GM10847 (cell line): Measurements from ENCODE around the gene CTNS.

Experiments
- POLR2A ChIP-seq: IDR thresholded peaks from 2 replicates; pipeline ENCODE4 v1.6.1; 2011; ENCODE audit not compliant: insufficient read length; ENCODE audit errors: extremely low read depth

Gene CTNS

GRCh38 chr17:3663102-3664011, 26.8 kb downstream of the CTNS start:
- no peak for TF ChIP-seq POLR2A

GRCh38 chr17:3665834-3666233, 29.3 kb downstream of the CTNS start:
- no peak for TF ChIP-seq POLR2A

- no peak for TF ChIP-seq POLR2A
Observed at GRCh38 chr17:3666516-3666915, 30.0 kb downstream of the CTNS start.

GRCh38 chr17:3667366-3668278, 31.1 kb downstream of the CTNS start:
- TF ChIP-seq POLR2A = no peak

- TF ChIP-seq POLR2A = peak; percentile 85
Observed at GRCh38 chr17:3668279-3669084, 31.9 kb downstream of the CTNS start, which contains the start of the genes EMC6 and TAX1BP3. Gene EMC6 (plus strand): TSS chr17:3668812. CDS start chr17:3669147, 335 bp downstream. Gene TAX1BP3 (minus strand): TSS chr17:3668578. CDS start chr17:3668526, 52 bp downstream.

GRCh38 chr17:3669085-3669347, 32.5 kb downstream of the CTNS start:
- TF ChIP-seq POLR2A = no peak

GRCh38 chr17:3669548-3669947, 33.0 kb downstream of the CTNS start:
- no peak for TF ChIP-seq POLR2A

DNA sequence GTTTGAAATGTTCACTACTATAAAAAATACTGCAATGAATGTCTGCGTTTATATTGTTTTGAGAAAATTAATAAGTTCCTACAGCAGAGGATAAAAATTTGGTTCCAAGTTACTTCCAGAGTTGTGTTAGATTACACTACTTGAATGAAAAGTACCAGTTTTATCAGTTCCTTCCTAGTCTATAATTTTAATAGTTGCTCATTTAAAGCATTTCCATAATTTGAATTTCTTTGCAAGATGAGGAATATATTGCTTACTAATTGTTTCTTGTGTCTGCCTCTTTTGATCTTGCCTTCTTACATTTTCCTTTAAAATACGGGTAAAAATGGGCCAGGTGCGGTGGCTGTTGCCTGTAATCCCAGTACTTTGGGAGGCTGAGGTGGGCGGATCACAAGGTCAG, 36.0 kb downstream of the CTNS start:
- TF ChIP-seq POLR2A = no peak

GRCh38 chr17:3675886-3676285, 39.3 kb downstream of the CTNS start:
- no peak for TF ChIP-seq POLR2A

DNA sequence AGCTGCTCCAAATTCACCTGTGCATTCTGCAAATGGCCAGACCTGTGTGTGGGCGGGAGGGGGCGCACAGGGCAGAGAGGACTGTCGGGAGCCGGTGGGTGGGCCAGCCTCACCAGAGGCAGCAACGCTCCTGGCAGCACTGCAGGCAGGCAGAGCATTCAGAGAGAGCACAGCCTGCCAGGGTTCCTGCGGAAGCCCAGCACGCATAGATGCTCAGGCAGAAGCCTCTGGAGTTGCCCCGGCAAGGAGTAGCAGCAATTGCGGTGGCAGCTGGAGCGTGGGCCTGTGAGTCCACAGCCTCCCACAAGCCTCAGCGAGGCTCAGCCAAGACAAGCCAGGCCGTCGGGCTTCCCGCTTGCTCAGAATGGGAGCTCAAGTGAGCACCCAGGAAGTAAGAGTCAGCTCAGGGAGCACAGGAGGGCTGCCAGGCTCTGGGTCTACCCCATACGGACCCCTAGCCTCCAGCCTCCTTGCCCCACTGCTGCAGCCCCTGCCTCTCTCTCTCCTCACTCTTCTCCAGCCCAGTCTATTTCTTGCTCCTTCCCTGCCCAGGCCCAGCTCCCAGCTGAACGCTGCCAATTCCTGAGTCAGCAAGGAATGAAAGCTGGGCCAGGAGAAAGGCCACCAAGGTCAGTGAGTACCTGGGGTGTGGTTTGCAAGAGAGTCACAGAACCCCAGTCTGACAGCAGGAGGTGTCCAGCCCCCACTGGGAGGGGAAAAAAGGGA, 41.7 kb downstream of the CTNS start:
- TF ChIP-seq POLR2A = no peak

GRCh38 chr17:3678821-3679530, 42.4 kb downstream of the CTNS start:
- no peak for TF ChIP-seq POLR2A

GRCh38 chr17:3679531-3680126, 43.1 kb downstream of the CTNS start:
- TF ChIP-seq POLR2A = no peak

GRCh38 chr17:3681057-3681456, 44.5 kb downstream of the CTNS start:
- TF ChIP-seq POLR2A = no peak
